COLO829 (cell line): ENCODE measurements around the gene TMTC1.
"Not testable (repeated sequence)": the region's sequence is repeated elsewhere in the genome, so short reads cannot be mapped to it uniquely, and the experiment has no call there.

Experiments
- DNase-seq: peaks from one replicate; pipeline ENCODE4 v3.0.0; 2012; ENCODE audit warnings: low spot score

Gene TMTC1

DNA sequence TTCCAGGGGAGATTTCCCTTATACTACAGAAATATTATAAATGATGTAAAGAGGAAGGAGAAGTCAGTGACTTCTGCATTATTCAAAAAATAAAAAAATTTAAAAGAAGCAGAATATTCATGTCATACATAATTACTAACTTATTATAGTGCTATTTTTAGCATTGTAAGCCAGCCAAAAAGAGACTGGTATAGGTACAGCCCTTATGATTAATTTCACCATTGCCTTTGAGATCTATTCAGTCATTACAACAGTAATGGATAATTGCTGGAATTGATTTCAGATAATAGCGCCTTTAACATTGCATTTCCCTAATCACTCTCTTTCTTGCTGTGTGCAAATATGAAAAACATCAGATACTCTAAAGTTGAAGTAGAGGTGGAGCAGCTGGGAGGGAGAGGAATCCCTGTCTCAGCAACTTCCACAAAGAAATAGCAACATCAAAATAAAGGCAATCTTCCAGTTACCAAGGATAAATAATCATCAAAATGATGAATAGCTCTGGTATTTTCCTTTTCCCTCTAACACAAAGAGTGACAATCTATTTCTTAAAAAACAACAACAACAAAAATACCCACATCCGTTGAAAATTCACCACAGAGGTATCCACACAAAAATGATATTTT lies 214.5 kb downstream of the TMTC1 start:
- no peak for DNase-seq

DNA sequence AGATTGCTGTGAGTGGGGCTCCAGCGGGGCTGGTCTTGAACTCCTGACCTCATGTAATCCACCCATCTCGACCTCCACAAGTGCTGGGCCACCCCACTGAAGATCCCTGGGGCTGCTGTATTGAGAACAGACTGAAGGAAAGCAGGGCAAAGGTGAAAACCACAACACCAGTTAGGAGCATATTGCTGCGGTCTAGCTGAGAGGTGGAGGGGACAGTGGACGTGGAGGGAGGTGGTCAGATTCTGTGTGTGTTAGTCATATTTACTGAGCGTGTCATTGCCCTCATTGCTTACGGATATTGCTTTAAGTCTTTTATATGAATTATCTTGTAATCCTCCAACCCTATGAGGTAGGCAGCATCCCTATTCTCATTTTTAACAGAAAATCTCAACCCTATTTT lies 217.3 kb downstream of the TMTC1 start:
- no peak for DNase-seq

DNA sequence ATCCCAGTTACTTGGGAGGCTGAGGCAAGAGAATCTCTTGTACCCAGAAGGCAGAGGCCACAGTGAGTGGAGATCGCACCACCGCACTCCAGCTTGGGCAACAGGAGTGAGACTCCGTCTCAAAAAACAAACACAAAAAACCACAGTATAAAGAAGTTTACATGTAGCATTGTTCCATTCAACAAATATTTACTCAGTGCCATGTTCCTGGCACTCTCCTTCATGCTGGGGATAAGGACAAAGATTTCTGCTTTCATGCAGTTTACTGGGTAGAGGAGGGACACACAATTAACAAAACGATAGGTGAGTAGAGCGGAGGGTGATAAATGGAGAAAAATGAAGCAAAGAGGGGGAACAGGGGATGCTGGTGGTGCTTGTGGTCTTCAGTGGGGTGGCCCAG lies 218.0 kb downstream of the TMTC1 start:
- no peak for DNase-seq

DNA sequence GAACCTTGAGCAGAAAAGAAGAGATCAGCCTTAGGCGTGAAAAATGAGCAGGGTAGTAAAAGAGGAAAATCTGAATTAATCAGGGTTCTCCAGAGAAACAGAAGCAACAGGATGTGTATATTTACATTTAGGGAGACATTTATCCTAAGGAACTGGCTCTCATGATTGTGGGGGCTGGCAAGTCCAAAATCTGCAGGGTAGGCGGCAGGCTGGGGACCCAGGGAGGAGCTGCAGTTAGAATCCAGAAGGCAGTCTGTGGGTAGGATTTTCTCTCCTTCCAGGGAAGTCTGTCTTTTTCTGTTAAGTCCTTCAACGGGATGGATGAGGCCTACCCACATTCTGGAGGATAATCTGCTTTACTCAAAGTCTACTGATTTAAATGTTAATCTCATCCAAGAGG lies 218.8 kb downstream of the TMTC1 start:
- DNase-seq: no peak

DNA sequence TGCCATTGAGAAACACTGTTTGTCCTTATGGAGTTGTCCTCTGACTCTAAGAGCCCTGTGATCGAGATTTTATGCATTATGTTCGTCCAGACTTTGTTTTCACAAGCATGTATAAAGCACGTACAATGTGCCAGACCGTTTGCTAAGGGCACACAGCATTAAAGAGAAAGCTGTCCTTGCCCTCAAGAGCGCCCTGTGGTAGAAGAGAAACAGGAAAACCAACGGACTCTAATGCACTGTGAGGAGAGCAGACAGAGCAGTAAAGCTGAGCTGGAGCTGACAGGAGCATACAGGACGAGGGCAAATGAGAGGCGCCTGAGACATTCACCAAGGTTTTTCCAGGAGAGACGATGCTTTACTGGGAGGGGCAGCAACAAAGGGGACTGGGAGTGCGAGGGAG lies 220.1 kb downstream of the TMTC1 start:
- DNase-seq: no peak

DNA sequence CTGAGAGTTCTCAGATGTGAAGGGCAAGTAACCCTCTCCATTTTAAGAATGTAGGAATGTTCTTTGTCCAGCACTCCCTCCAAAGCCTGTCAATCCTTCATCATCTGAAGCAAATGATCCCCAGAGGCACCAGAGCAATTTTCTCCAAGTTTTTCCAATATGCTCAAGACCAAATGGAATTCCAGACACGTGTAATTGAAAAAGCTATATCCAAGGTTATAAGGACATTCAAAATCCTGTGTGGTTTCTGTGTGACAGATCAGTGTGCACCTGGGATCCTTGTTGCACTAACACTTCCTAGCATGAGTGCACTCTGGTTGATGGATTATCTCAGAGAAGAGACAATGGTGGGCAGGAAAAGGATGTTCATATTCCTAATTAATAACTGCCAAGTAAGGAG lies 220.7 kb downstream of the TMTC1 start:
- no peak for DNase-seq

DNA sequence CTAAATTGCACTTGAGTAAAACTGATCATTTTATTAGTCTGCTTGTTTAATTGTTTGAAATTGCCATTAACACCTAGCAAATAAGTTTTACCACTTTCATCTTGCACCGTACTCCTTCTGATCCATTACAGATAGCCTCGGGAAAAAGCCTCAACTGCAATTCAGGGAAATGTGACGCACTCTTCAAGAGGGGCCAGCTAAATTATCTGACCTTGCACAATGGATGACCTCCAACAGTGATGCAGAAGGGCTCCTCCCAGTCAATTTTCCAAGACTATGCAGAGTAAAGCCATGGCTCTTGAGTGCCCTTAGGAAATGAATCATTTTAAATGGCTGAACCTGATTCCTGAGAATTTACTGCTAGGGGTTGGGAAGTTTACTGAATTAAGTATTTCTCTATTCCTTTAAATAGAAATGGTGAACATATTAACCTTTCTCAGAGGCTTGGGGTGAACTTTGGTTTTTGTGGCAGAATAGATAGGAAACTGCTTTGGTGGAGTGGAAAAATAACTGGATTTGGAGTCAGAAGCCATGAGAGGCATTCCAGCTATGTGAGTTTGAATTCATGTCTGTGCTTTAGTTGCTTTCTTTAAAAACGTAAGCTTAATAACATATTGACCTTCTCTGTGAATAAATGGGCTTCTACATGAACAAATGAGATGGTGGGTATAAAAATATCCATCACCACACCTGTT lies 221.5 kb downstream of the TMTC1 start:
- no peak for DNase-seq

DNA sequence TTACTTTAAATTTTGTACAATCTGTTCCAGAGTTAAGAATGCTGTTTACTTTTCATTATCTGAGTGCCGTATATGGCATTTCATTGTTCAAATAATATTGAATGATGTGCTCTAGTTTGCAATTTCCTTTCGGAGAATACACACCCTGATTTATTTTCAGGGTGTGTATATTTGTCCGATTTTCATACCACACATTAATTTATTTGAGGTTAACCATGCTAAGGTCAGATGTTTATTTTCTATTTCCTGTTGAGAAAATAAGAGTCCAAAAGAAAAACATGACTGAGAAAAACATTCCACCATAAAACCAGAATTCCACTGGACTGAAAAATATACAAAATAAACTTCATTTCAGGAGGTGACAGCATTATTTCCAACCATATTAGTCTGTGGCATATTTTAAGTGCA lies 222.1 kb downstream of the TMTC1 start:
- DNase-seq: no peak

DNA sequence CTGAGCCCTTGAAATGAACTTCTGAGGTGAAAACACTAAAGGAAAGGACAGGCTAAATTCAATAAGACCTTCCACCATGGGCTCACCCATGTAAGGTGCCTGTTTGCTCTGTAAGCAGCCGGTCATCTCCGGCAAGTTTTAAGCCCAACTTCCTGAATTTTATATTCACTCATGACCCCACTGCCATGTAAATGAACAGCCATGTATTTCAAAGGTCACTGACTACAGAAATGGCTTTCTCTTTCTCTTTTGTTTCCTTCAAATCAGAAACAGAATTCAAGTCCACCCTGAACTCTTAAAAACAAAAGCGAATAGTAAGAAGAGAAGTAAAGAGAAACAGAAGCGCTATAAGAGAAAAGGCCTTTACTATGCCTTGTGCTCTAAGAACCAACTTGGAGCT lies 224.5 kb downstream of the TMTC1 start:
- DNase-seq: no peak

GRCh38 chr12:29556363-29556762 lies 227.4 kb downstream of the TMTC1 start:
- DNase-seq: no peak

GRCh38 chr12:29555451-29555850 lies 228.3 kb downstream of the TMTC1 start:
- not testable (repeated sequence) for DNase-seq

GRCh38 chr12:29552994-29553748 lies 230.6 kb downstream of the TMTC1 start:
- peak; percentile 29 for DNase-seq

DNA sequence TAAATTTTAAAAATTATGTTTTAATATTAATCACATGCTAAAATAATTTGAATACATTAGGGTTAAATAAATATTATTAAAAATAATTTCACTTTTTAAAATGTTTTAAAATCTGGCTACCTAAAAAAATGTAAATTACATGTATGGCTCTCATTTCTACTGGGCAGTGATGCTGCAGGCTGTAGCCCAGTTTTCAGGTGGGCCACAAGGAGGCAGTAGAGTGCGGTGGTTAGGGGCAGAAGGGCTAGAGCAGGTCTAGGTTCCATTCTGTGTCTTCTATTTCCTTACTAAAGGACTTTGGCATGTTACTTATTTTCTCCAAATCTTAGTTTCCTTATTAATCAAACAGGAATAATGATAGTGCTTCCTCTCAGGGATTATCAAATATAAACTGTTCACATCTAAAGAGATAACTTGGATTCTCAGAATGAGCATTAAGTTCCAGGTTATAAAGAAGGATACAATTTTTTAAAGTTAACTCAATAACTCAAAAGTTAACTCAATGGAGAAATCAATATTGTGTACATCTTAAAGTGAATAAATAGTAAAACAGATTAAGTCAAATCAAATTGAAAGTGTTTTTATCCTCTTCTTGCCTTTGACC lies 231.3 kb downstream of the TMTC1 start:
- peak; percentile 46 for DNase-seq

GRCh38 chr12:29551812-29552211 lies 231.9 kb downstream of the TMTC1 start:
- DNase-seq: no peak

GRCh38 chr12:29547864-29548263 lies 235.9 kb downstream of the TMTC1 start:
- DNase-seq: no peak

- no peak for DNase-seq
Measured at GRCh38 chr12:29547151-29547632, 236.6 kb downstream of the TMTC1 start.

- DNase-seq: no peak
Measured at GRCh38 chr12:29546000-29546399, 237.7 kb downstream of the TMTC1 start.

DNA sequence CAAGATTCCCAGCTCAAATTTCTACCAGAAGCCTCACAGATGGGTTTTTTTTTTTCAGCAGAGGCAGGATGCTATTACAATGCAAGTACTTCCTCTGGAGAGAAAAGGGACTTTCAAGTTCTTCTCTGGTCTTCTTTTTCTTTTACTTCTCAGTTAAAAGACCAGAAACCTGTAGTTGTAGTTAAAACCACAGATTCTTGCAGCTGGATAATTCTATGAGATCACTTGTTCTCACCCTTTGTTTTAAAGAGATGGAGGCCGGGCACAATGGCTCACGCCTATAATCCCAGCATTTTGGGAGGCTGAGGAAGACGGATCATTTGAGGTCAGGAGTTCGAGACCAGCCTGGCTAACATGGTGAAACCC lies 238.7 kb downstream of the TMTC1 start:
- no peak for DNase-seq

DNA sequence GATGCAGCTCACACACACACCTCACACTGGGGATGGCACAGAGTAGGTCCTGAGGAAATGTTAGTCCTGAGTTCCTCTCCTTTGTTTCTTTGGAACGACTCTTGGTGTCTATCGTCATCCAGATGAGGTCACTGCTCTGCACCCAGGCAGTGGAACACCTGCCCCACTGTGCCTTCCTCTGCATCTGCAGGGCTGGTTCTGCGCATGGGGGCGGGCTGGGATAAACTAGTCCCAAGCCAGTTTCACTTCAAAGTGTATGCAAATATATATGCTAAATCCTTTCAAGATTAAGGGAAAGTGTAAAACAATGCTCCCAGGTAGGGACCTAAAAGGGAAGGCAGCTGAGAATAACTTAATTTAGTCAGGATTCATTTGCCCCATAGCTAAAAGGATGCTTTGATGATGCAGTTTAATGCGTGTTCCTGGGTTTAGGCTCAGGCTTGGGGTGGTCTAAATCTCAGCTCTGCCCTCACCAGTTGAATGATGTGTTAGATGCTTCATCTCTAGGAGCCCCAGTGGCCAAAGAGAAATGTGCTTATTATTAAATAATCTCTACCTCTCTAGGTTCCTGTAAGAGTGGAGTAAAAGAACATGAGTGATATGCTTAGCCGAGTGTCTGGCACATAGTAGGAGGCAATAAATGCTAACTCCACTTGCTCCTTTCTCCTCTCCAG lies 239.2 kb downstream of the TMTC1 start:
- DNase-seq: no peak

GRCh38 chr12:29543036-29543435 lies 240.7 kb downstream of the TMTC1 start:
- DNase-seq: no peak

DNA sequence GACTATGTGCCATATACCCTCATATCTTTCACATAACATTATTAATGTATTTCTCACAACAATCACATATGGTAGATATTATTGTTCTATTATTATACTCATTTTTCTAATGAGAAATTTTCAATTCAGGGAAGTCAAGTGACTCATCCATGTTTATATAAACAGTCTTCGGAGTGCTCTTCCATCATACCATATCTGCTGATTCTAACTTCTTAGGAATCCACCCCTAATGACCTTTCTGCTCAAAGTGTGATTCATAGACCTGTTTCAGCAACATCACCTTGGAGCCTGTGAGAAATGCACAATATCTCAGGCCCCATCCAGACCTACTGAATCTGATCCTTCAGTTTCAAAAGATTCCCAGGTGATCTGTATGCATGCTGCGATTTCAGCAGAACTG lies 246.4 kb downstream of the TMTC1 start:
- no peak for DNase-seq

DNA sequence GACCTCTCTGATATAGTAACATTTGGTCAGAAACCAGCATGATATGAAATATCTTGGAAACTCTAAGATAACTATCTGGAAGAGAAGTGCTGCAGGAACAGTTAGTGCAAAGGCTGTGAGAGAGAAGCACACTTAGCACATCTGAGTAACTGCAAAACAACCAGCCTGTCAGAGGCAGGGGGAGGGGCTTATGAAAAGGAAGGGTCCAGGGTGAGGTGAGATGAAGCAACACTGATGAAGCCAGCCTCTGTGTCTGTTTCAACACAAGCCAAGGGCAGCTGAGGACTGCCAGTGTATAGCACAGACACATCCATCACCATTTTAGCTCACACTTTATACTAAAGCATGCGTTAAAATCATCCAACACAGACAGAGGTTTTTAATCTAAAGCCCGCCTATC lies 248.8 kb downstream of the TMTC1 start:
- no peak for DNase-seq
